ENCODE data around the gene PAM.

DNA sequence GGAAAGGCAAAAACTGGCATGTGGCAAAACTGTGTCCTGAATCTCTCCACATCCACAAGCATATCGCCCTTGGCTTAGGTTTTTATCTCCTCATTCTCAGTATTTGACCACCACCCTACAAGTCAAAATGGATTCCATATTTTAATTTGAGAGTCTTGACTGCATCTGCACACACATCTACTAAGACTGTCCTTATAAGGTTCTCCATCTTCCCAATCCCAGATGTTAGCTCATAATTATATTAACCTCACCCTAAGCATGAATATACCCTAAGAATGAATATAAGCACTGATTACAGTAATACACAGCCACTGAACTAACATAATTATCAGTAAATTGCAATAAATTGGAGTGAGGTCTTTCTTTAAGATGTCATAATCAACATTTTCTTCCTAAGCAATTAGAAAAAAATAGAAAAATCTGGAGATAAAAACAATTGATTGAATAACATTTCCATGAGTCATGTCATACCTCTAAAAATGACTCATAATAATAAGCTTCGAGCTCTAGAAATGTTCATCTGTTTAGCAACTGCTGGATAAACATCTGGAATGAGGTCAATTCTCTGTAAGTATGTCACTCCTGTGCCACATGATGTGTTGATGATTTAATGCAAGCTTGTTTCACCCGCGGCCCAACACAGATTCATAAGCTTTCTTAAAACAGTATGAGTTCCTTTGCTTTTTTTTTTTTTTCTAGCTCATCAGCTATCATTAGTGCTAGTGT, 39.9 kb upstream of the PAM start:
- no peak for TF ChIP-seq POLR2AphosphoS5 (IDR thresholded peaks at IDR 0.05; ENCODE audit: low read depth, low read length)
- TF ChIP-seq, protein P1, sequence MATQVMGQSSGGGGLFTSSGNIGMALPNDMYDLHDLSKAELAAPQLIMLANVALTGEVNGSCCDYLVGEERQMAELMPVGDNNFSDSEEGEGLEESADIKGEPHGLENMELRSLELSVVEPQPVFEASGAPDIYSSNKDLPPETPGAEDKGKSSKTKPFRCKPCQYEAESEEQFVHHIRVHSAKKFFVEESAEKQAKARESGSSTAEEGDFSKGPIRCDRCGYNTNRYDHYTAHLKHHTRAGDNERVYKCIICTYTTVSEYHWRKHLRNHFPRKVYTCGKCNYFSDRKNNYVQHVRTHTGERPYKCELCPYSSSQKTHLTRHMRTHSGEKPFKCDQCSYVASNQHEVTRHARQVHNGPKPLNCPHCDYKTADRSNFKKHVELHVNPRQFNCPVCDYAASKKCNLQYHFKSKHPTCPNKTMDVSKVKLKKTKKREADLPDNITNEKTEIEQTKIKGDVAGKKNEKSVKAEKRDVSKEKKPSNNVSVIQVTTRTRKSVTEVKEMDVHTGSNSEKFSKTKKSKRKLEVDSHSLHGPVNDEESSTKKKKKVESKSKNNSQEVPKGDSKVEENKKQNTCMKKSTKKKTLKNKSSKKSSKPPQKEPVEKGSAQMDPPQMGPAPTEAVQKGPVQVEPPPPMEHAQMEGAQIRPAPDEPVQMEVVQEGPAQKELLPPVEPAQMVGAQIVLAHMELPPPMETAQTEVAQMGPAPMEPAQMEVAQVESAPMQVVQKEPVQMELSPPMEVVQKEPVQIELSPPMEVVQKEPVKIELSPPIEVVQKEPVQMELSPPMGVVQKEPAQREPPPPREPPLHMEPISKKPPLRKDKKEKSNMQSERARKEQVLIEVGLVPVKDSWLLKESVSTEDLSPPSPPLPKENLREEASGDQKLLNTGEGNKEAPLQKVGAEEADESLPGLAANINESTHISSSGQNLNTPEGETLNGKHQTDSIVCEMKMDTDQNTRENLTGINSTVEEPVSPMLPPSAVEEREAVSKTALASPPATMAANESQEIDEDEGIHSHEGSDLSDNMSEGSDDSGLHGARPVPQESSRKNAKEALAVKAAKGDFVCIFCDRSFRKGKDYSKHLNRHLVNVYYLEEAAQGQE (IDR thresholded peaks at IDR 0.05; ENCODE audit: insufficient read depth in 1 of 2, low read depth in 2 of 2, low read length in 2 of 2) = no peak

Data from PFSK-1 (cell line).